B cell (primary cell): ENCODE results near the gene HARBI1. TPM values are rescaled to one million over a fixed set of nuclear protein-coding genes. Genes with fewer than 3 reads are reported as not detected.

Source experiments
- ATAC-seq: fragments of 200-7000 bp; cut with Tn5 transposase; one replicate; pipeline ENCODE4 v1.10.0; 2021; ENCODE audit warnings: low read depth, mild to moderate bottlenecking, moderate number of reproducible peaks, moderate library complexity
- CTCF ChIA-PET: fragments of 350-600 bp; sonication (Branson Sonifier 250); formaldehyde crosslinking; loops from one replicate; lab custom pipeline; 2021; ENCODE audit warnings: antibody characterized with exemption, inconsistent platforms; lab: Charles Lee
- POLR2A ChIA-PET: fragments of 350-600 bp; sonication (Branson Sonifier 250); formaldehyde crosslinking; loops from one replicate; lab custom pipeline; 2021; ENCODE audit warnings: antibody characterized with exemption; lab: Charles Lee
- DNase-seq: peaks from one replicate; pipeline ENCODE4 v3.0.0; 2013
- H2AFZ ChIP-seq: 2 replicates; pipeline ENCODE4 v1.6.1; 2012; ENCODE audit warnings: mild to moderate bottlenecking, low read depth, low read length; ENCODE audit not compliant: insufficient read depth, poor library complexity, severe bottlenecking
- H3K27ac ChIP-seq, 2 donors: 1 replicate in 1 of 2; 2 replicates in 1 of 2; pipeline ENCODE4 v1.5.1; 2012 to 2013; ENCODE audit warnings: low read length in 2 of 2, mild to moderate bottlenecking in 2 of 2, moderate library complexity in 1 of 2
- H3K27me3 ChIP-seq, 4 experiments: fragments of 200-600 bp in 1 of 4; sonication (generic) in 1 of 4; replicated peaks in 1 of 4; 1 replicate in 2 of 4; 2 replicates in 2 of 4; pipeline versions ENCODE4 v1.6.1 to v1.7.0; 2013 to 2016; ENCODE audit warnings: low read length in 3 of 4, mild to moderate bottlenecking in 2 of 4, mixed read lengths in 1 of 4, moderate library complexity in 1 of 4; ENCODE audit not compliant: insufficient read depth in 4 of 4, control insufficient read depth in 3 of 4; ENCODE audit errors: control extremely low read depth in 1 of 4
- H3K36me3 ChIP-seq, 2 experiments: replicated peaks in 1 of 2; 1 replicate in 1 of 2; 2 replicates in 1 of 2; pipeline versions ENCODE4 v1.6.1 to v1.7.1; 2013; ENCODE audit warnings: low read length in 1 of 2; ENCODE audit not compliant: insufficient read depth in 2 of 2, control insufficient read depth in 1 of 2; ENCODE audit errors: control extremely low read depth in 1 of 2, extremely low read depth in 1 of 2
- H3K4me1 ChIP-seq, 2 donors: fragments of 200-600 bp in 1 of 2; sonication (generic) in 1 of 2; 1 replicate in 1 of 2; 2 replicates in 1 of 2; pipeline versions ENCODE4 v1.5.1 to v1.6.1; 2013 to 2017; ENCODE audit warnings: low read length in 2 of 2; ENCODE audit not compliant: control insufficient read depth in 2 of 2, insufficient read depth in 2 of 2
- H3K4me2 ChIP-seq: replicated peaks from 2 replicates; pipeline ENCODE3; 2012; ENCODE audit warnings: mild to moderate bottlenecking, low read depth, low read length; ENCODE audit not compliant: poor library complexity, severe bottlenecking
- H3K4me3 ChIP-seq, 5 experiments: fragments of 200-600 bp in 1 of 5; sonication (generic) in 1 of 5; 1 replicate in 3 of 5; 2 replicates in 2 of 5; pipeline versions ENCODE4 v1.5.1 to v1.7.0; 2011 to 2016; ENCODE audit warnings: low read length in 4 of 5, mild to moderate bottlenecking in 4 of 5, low read depth in 2 of 5, control low read depth in 1 of 5, moderate library complexity in 1 of 5; ENCODE audit not compliant: insufficient read depth in 1 of 5; ENCODE audit errors: control extremely low read depth in 1 of 5, extremely low read depth in 1 of 5
- H3K79me2 ChIP-seq: fragments of 200-600 bp; sonication (generic); one replicate; pipeline ENCODE4 v1.6.0; 2016; ENCODE audit warnings: low read length; ENCODE audit not compliant: control insufficient read depth, insufficient read depth
- H3K9ac ChIP-seq: fragments of 200-600 bp; sonication (generic); 2 replicates; pipeline ENCODE4 v1.6.1; 2017; ENCODE audit warnings: mild to moderate bottlenecking, low read length, moderate library complexity
- H3K9me3 ChIP-seq, 3 donors: one replicate each; pipeline versions ENCODE4 v1.6.1 to v1.7.1; 2013; ENCODE audit warnings: low read length in 2 of 3; ENCODE audit not compliant: control insufficient read depth in 2 of 3, insufficient read depth in 1 of 3; ENCODE audit errors: control extremely low read depth in 1 of 3
- H4K20me1 ChIP-seq: 2 replicates; pipeline ENCODE4 v1.6.0; 2012; ENCODE audit warnings: mild to moderate bottlenecking, low read length; ENCODE audit not compliant: insufficient read depth, control insufficient read depth, poor library complexity, severe bottlenecking
- H3K27ac Mint-ChIP-seq: one replicate; pipeline ENCODE4 v1.8.0; 2021; ENCODE audit warnings: mixed read lengths
- H3K27me3 Mint-ChIP-seq: one replicate; pipeline ENCODE4 v1.8.0; 2021; ENCODE audit warnings: mixed read lengths
- H3K4me1 Mint-ChIP-seq: one replicate; pipeline ENCODE4 v1.8.0; 2021; ENCODE audit warnings: mixed read lengths
- H3K4me3 Mint-ChIP-seq: one replicate; pipeline ENCODE4 v1.8.0; 2021; ENCODE audit warnings: mixed read lengths
- H3K9me3 Mint-ChIP-seq: one replicate; pipeline ENCODE4 v1.8.0; 2022; ENCODE audit warnings: mixed read lengths; ENCODE audit not compliant: insufficient read depth
- EZH2 ChIP-seq: IDR thresholded peaks from 2 replicates; pipeline ENCODE4 v1.6.1; 2012; ENCODE audit warnings: borderline replicate concordance, low read depth, mild to moderate bottlenecking, moderate library complexity, low read length; ENCODE audit not compliant: insufficient read depth, poor library complexity, severe bottlenecking
- WGBS: methylation state at CpG from one replicate; pipeline ENCODE4 v1.1.5; 2013; ENCODE audit warnings: missing lambda C conversion rate; ENCODE audit not compliant: insufficient coverage; 5-methylcytosine and 5-hydroxymethylcytosine counted together
- intact Hi-C: fragments of 100-400 bp; cut with micrococcal nuclease; formaldehyde crosslinking; loops from one replicate; pipeline ENCODE4 v1.10.0; 2022
- polyA plus RNA-seq: library from polyadenylated mRNA; depleted of rRNA; stranded (reverse); fragments of >200 nt; gene quantifications from 2 replicates; pipeline ENCODE4 v1.2.3, GENCODE V29; 2012
- total RNA-seq, 2 donors: library from RNA; stranded (reverse); fragments of 120-200 nt in 1 of 2; gene quantifications; 1 replicate in 1 of 2; 2 replicates in 1 of 2; pipeline versions ENCODE4 v1.2.3 to v1.2.4, GENCODE V29; 2013 to 2022
- TF ChIP-seq, protein P1 (sequence below): fragments of 200-600 bp; IDR thresholded peaks from one replicate; pipeline ENCODE4 v1.8.0; 2022; ENCODE audit warnings: antibody characterized with exemption, mild to moderate bottlenecking

HARBI1 gene
- total and polyA plus RNA-seq, 2 donors (not counting 1 experiment from before 2014, with no cell fraction given) = 7.7 to 8.0 TPM

DNA sequence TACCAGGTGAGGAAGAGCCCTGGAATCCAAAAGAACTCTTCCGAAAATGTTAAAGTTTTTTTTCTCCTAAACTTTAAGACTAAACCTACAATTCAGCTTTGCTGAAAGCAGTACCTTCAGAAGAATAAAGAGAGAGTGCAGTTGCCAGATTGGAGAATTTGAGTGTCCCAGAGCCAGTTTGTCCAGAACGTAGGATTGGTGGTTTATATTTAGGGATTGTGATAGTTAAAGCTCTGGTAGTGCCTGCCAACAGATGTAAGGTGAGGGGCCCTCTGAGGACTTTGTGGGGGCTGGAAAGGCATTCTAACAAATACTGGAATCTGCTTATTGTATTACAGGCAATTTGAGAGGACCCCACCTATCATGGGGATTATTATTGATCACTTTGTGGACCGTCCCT lies 40.2 kb upstream of the HARBI1 start:
- no peak overlapping the region for H3K27ac Mint-ChIP-seq

DNA sequence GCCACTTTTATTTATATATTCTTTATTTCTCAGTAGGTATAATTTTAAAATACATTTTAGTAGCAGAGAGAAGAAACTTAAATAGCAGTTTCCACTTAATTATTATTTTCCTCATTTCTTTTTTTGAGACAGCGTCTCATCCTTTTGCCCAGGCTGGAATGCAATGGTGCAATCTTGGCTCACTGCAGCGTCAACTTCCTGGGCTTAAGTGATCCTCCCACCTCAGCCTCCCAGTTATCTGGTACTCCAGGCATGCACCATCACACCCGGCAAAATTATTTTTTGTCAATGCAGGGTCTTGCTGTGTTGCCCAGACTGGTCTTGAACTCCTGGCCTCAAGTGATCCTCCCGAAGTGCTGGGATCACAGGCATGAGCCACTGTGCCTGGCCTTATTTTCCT lies 38.6 kb upstream of the HARBI1 start:
- no peak for ATAC-seq
- Histone ChIP-seq H2AFZ (no peak overlapping the region), H3K9me3 (no peaks in the 10 kb centered on the region), H3K36me3 (peaks cover 22 to 74% of the 10 kb centered on the region in 2 experiments), H3K27me3 (no peaks in the 10 kb centered on the region), H4K20me1 (no peaks in the 10 kb centered on the region), H3K79me2 (no peaks in the 10 kb centered on the region), H3K4me3 (no peak overlapping the region), H3K4me2 (no peak overlapping the region), H3K9ac (no peak overlapping the region), H3K4me1 (no peaks in the 10 kb centered on the region), H3K27ac (no peak overlapping the region)
- POLR2A ChIA-PET = no interaction called here
- intact Hi-C loops = no loop called here
- Mint-ChIP-seq H3K4me3 (no peak overlapping the region), H3K27ac (no peak overlapping the region), H3K27me3 (no peaks in the 10 kb centered on the region), H3K4me1 (no peaks in the 10 kb centered on the region), H3K9me3 (no peaks in the 10 kb centered on the region)
- CTCF ChIA-PET = interaction anchor here (0.5 kb wide), 1 partner anchor 98 kb away, joined by 3 read pairs; no protein-coding TSS in a partner anchor
- TF ChIP-seq EZH2 = no peak
- TF ChIP-seq, protein P1, sequence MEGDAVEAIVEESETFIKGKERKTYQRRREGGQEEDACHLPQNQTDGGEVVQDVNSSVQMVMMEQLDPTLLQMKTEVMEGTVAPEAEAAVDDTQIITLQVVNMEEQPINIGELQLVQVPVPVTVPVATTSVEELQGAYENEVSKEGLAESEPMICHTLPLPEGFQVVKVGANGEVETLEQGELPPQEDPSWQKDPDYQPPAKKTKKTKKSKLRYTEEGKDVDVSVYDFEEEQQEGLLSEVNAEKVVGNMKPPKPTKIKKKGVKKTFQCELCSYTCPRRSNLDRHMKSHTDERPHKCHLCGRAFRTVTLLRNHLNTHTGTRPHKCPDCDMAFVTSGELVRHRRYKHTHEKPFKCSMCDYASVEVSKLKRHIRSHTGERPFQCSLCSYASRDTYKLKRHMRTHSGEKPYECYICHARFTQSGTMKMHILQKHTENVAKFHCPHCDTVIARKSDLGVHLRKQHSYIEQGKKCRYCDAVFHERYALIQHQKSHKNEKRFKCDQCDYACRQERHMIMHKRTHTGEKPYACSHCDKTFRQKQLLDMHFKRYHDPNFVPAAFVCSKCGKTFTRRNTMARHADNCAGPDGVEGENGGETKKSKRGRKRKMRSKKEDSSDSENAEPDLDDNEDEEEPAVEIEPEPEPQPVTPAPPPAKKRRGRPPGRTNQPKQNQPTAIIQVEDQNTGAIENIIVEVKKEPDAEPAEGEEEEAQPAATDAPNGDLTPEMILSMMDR = no peak
- DNase-seq = no peak
- WGBS = 100% methylated on average over 3 of the region's 4 CpGs

More for the DNA sequence above, 40.2 kb upstream of the HARBI1 start:
- no peak overlapping the region for H3K4me3 Mint-ChIP-seq
- H3K79me2 ChIP-seq = no peaks in the 10 kb centered on the region
- H3K4me1 ChIP-seq = no peaks in the 10 kb centered on the region
- no peaks in the 10 kb centered on the region for H3K4me1 Mint-ChIP-seq
- H3K4me2 ChIP-seq = no peak overlapping the region
- no peaks in the 10 kb centered on the region for H4K20me1 ChIP-seq
- TF ChIP-seq EZH2 = no peak
- TF ChIP-seq, protein P1 = no peak
- no peaks in the 10 kb centered on the region for H3K27me3 Mint-ChIP-seq
- H3K9me3 ChIP-seq = no peaks in the 10 kb centered on the region
- intact Hi-C loops = no loop called here
- DNase-seq (no peak), ATAC-seq (no peak)
- CTCF ChIA-PET = no interaction called here
- H3K9ac ChIP-seq = no peak overlapping the region
- H3K9me3 Mint-ChIP-seq = no peaks in the 10 kb centered on the region
- POLR2A ChIA-PET = no interaction called here
- no peak overlapping the region for H3K27ac ChIP-seq
- no peak overlapping the region for H2AFZ ChIP-seq
- peaks cover 14 to 73% of the 10 kb centered on the region in 2 experiments for H3K36me3 ChIP-seq
- WGBS = 100% methylated on average over 1 of the region's 3 CpGs
- no peak overlapping the region for H3K4me3 ChIP-seq
- H3K27me3 ChIP-seq = no peaks in the 10 kb centered on the region
